ENCODE results near the gene REL.
"Not testable (repeated sequence)": the region's sequence is repeated elsewhere in the genome, so short reads cannot be mapped to it uniquely, and the experiment has no call there.

Gene REL

GRCh38 chr2:60898567-60898966, 17.2 kb downstream of the REL start:
- TF ChIP-seq CTCF (IDR thresholded peaks at IDR 0.05; ENCODE audit: low read depth, low read length), result no peak
- DNase-seq (ENCODE audit: extremely low read depth, low read depth), result no peak

DNA sequence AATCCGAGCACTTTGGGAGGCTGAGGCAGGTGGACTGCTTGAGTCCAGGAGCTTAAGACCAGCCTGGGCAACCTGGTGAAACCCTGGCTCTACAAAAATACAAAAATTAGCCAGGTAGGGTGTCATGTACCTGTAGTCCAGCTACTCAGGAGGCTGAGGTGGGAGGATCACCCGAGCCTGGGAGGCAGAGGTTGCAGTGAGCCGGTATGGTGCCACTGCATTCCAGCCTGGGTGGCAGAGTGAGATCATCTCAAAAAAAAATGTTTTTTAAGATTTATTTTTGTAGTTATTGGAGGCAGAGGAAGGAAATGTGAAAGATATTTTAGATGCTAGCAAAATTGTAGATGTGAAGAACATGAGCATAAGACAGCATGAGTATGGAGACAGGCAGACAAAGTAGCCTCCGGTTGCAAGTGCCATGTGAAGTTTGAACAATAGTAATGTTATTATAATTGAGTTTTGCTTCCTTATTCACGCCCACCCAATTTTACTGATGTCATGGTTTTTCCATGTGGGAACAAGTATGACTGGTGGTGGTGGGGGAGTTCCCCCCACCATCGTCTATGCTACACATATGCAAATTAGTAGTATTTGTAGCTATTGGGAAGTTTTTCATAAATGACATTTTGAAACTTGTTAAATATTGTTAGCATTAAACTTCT, 18.0 kb downstream of the REL start:
- no peak for TF ChIP-seq CTCF (IDR thresholded peaks at IDR 0.05; ENCODE audit: low read depth, low read length)
- no peak for DNase-seq (ENCODE audit: extremely low read depth, low read depth)

DNA sequence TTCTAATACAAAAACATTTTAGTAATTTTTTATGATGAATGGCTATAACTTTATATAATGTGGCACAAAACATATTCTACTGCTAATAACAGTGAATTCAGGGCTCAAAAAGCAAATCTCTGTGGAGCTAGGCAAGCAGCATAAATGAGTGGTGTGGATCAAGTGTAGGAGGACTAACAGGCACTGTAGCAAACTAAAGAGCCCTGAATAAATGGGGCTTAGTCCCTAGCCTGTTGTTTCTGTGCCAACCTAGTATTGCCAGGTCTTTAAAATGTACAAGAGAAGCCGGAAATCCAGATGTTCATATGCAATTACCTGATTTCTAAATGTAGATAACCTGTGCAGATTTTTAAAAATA, 18.5 kb downstream of the REL start:
- no peak for DNase-seq (ENCODE audit: extremely low read depth, low read depth)
- TF ChIP-seq CTCF (IDR thresholded peaks at IDR 0.05; ENCODE audit: low read depth, low read length), result no peak

DNA sequence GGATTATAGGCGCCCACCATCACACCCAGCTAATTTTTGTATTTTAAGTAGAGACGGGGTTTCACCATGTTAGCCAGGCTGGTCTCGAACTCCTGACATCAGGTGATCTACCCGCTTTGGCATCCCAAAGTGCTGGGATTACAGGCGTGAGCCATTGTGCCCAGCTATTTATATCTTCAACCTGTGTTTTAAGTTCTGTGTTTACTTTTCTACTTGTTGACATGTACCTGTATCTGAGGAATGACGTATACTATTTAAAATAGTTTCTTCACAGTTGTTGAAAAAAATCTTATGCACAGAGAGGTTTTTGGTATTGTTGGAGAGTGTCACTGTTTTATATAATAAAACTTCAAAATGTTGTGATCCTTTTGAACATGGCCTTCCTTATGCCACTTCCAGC, 19.9 kb downstream of the REL start:
- DNase-seq (ENCODE audit: extremely low read depth, low read depth), result not testable (repeated sequence)

GRCh38 chr2:60905867-60906266, 24.5 kb downstream of the REL start:
- DNase-seq (ENCODE audit: extremely low read depth, low read depth), result not testable (repeated sequence)

GRCh38 chr2:60906395-60906794, 25.0 kb downstream of the REL start:
- DNase-seq (ENCODE audit: extremely low read depth, low read depth), result no peak
- no peak for TF ChIP-seq CTCF (IDR thresholded peaks at IDR 0.05; ENCODE audit: low read depth, low read length)

DNA sequence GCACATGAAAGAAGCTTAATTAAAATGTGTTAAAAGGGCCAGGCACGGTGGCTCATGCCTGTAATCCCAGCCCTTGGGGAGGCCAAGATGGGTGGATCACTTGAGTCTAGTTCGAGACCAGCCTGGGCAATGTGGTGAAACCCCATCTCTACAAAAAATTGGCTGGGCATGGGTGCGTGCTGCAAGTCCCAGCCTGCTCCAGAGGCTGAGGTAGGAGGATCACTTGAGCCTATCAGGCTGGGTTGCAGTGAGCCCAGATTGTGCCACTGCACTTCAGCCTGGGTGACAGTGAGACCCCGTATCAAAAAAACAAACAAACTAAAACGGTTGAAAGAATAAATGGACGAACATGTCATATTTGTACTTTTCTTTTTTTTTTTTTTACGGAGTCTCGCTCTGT, 26.0 kb downstream of the REL start:
- TF ChIP-seq CTCF (IDR thresholded peaks at IDR 0.05; ENCODE audit: low read depth, low read length), result no peak
- no peak for DNase-seq (ENCODE audit: extremely low read depth, low read depth)

DNA sequence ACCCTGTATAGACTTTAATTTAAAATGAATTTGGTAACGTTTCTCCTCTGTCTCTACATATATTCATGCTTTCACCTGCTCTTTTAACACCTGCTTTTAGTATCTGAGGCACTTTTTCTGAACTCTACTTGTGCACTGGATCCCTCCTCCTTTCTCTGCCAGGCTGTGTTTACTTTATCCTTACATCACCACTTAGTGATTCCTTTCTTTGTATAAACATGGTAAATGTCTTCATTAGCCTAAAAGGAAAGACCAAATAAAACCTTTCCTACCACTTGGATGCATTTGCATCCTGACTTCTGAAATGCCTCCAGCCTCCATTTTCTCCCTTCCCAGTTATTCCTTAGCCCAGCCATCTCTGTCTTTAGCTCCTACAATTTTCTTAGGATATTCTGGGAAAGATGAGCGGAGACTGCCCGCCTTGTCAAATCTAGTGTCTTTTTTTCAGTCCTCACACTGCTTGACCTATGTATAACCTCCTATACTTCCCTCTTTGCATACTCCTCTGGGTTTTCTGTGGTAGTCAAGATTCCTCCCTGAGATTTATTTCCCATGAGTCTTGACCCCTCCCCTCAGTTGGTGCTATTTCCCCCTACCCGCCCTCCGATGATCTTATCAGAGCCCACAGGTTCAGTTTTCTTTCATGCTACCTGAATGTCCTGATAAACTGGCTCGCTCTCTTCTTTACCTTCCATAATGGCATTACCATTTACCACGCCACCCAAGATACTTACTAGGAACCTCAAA, 44.8 kb downstream of the REL start:
- no peak for DNase-seq (ENCODE audit: extremely low read depth, low read depth)

More for the DNA sequence above, 44.8 kb downstream of the REL start:
- no peak for TF ChIP-seq CTCF (IDR thresholded peaks at IDR 0.05; ENCODE audit: low read depth, low read length)
